Thyroid gland (tissue), 4 donors: ENCODE results near the gene RAB19.

Experiments used
- POLR2A ChIP-seq, 2 donors: fragments of 450-650 bp; IDR thresholded peaks; one replicate each; pipeline ENCODE4 v1.6.1; 2017; ENCODE audit warnings: antibody characterized with exemption in 2 of 2, mild to moderate bottlenecking in 2 of 2, moderate library complexity in 1 of 2
- TF ChIP-seq, protein P1 (sequence below), 6 experiments: fragments of 200-600 bp in 3 of 6; fragments of 450-650 bp in 3 of 6; sonication (generic) in 3 of 6; IDR thresholded peaks; one replicate each; pipeline ENCODE4 v1.5.1; 2016 to 2019; ENCODE audit warnings: antibody characterized with exemption in 6 of 6, mild to moderate bottlenecking in 2 of 6, inconsistent platforms in 1 of 6, moderate library complexity in 1 of 6

- TF ChIP-seq POLR2A (IDR thresholded peaks at IDR 0.05) = no peak
- TF ChIP-seq, protein P1, sequence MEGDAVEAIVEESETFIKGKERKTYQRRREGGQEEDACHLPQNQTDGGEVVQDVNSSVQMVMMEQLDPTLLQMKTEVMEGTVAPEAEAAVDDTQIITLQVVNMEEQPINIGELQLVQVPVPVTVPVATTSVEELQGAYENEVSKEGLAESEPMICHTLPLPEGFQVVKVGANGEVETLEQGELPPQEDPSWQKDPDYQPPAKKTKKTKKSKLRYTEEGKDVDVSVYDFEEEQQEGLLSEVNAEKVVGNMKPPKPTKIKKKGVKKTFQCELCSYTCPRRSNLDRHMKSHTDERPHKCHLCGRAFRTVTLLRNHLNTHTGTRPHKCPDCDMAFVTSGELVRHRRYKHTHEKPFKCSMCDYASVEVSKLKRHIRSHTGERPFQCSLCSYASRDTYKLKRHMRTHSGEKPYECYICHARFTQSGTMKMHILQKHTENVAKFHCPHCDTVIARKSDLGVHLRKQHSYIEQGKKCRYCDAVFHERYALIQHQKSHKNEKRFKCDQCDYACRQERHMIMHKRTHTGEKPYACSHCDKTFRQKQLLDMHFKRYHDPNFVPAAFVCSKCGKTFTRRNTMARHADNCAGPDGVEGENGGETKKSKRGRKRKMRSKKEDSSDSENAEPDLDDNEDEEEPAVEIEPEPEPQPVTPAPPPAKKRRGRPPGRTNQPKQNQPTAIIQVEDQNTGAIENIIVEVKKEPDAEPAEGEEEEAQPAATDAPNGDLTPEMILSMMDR (IDR thresholded peaks at IDR 0.05) = no peak
These were observed 51.9 kb downstream of the RAB19 start for GRCh38 chr7:140455743-140456142.
